ENCODE data around the gene LRRC3B.
A peak's percentile ranks its signal among the peaks of the same experiment; 100 is the strongest.

Gene LRRC3B

DNA sequence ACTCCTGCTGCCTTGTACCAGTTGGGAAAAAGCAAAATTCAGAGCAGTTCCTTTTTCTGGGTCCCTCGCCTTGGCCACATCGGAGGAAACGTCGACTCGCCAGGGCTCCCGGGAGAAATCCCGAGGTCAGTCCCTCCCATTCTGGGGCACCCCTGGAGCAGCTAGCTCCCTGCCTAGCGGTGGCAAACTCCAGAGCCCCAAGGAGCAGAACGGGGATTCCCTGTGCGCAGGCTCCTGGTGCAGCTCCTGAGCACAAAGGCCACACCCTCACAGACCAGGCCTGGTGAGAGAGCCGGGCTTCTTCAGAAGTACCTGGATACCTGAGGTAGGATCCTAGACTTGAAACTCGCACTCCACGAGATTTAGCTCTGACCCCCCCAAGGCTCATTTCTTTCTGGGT lies 2.6 kb downstream of the LRRC3B start:
- peaks cover 44% of the 10 kb centered on the region for H3K4me1 Mint-ChIP-seq
- no peaks in the 10 kb centered on the region for H3K9me3 Mint-ChIP-seq
- no peak for DNase-seq
- H3K27ac Mint-ChIP-seq, result no peak overlapping the region
- H3K36me3 Mint-ChIP-seq (ENCODE audit: low read depth), result no peaks in the 10 kb centered on the region
- no peak overlapping the region for H3K4me3 Mint-ChIP-seq
- TF ChIP-seq, protein P1, sequence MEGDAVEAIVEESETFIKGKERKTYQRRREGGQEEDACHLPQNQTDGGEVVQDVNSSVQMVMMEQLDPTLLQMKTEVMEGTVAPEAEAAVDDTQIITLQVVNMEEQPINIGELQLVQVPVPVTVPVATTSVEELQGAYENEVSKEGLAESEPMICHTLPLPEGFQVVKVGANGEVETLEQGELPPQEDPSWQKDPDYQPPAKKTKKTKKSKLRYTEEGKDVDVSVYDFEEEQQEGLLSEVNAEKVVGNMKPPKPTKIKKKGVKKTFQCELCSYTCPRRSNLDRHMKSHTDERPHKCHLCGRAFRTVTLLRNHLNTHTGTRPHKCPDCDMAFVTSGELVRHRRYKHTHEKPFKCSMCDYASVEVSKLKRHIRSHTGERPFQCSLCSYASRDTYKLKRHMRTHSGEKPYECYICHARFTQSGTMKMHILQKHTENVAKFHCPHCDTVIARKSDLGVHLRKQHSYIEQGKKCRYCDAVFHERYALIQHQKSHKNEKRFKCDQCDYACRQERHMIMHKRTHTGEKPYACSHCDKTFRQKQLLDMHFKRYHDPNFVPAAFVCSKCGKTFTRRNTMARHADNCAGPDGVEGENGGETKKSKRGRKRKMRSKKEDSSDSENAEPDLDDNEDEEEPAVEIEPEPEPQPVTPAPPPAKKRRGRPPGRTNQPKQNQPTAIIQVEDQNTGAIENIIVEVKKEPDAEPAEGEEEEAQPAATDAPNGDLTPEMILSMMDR (IDR thresholded peaks at IDR 0.05), result no peak
- peaks cover 65% of the 10 kb centered on the region for H3K27me3 Mint-ChIP-seq (ENCODE audit: low read depth, poor library complexity)

DNA sequence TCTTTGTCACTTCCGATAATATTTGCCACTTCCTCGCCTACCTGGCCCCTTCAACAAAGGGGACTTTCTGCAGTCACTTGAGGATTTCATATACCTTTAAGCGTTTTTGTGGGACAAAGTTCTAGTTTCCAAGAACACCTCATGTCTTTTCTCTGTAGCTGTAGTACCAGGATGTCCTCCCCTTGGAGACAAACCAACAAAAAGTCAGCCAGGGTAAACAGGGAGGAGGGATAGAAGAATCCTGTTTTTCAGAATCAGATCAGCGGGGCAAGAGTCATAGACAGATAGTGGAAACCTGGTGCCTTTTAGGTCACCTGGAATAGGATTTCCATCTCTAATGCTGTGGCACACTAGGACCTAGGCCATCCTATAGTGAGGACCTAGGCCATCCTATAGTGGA lies 4.5 kb downstream of the LRRC3B start:
- no peak for DNase-seq
- Mint-ChIP-seq H3K36me3 (ENCODE audit: low read depth) (no peaks in the 10 kb centered on the region), H3K27ac (no peak overlapping the region), H3K4me3 (no peak overlapping the region), H3K4me1 (peaks cover 43% of the 10 kb centered on the region), H3K9me3 (no peaks in the 10 kb centered on the region), H3K27me3 (ENCODE audit: low read depth, poor library complexity) (peaks cover 46% of the 10 kb centered on the region)
- TF ChIP-seq, protein P1 (IDR thresholded peaks at IDR 0.05), result no peak

DNA sequence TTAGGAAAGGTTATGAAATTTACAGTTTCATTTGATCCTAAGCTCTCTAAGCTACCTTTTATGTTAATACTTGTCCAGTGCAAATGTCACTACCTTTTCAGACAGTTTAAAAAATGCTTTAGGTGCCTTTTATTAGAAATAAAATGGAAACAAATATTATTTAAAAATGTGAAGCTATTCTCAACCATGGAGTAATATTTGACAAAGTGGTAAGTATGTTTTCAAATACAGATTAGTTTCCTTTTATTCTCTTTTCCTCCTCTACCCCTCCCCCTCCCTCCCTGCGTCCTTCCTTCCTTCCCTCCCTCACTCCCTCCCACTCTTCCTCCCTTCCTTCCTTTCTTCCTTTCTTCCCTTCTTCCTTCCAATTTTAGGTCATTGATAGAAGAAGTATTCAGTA lies 6.3 kb downstream of the LRRC3B start:
- TF ChIP-seq, protein P1 (IDR thresholded peaks at IDR 0.05), result no peak
- Mint-ChIP-seq H3K4me3 (no peak overlapping the region), H3K36me3 (ENCODE audit: low read depth) (no peaks in the 10 kb centered on the region), H3K27me3 (ENCODE audit: low read depth, poor library complexity) (peaks cover 28% of the 10 kb centered on the region), H3K4me1 (peaks cover 28% of the 10 kb centered on the region), H3K27ac (no peak overlapping the region), H3K9me3 (no peaks in the 10 kb centered on the region)
- DNase-seq, result no peak

DNA sequence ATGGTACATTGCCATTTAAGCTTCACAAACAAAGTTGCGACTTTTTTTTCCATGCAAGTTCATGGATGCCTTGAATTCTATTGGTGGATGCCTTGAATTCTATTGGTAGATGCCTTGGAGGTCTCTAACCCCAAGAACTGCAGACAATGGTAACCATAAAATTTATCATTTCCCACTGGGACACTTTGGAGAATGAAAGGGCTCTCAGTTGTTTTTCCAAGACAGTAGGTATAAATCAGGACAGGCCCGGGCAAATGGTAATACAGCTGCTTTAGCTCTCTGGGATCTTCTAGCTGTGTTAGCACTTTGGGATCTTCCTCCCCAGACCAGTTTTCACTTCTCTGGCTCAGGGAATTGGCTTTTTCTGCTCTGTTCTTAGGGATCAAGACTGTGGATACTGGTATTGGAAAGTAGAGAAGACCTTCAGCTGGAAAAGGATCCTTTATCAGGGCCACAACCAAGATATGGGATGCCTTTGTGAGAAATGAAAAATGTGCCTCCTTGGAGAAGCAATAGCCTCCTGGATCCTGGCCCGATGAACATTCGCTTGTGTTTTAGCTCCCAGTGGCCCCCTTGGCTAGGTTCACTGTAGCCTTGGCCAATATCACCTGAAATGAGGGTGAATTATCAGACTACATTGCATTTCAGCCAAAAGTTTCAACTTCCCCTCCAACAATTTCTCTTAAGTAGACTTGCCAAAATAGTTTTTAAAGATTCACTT lies 8.3 kb downstream of the LRRC3B start:
- H3K9me3 Mint-ChIP-seq, result no peaks in the 10 kb centered on the region
- peaks cover 23% of the 10 kb centered on the region for H3K4me1 Mint-ChIP-seq
- no peak overlapping the region for H3K4me3 Mint-ChIP-seq
- no peaks in the 10 kb centered on the region for H3K36me3 Mint-ChIP-seq (ENCODE audit: low read depth)
- DNase-seq, result no peak
- peak overlapping the region; percentile 47 for H3K27ac Mint-ChIP-seq
- peaks cover 14% of the 10 kb centered on the region for H3K27me3 Mint-ChIP-seq (ENCODE audit: low read depth, poor library complexity)
- TF ChIP-seq, protein P1 (IDR thresholded peaks at IDR 0.05), result no peak

DNA sequence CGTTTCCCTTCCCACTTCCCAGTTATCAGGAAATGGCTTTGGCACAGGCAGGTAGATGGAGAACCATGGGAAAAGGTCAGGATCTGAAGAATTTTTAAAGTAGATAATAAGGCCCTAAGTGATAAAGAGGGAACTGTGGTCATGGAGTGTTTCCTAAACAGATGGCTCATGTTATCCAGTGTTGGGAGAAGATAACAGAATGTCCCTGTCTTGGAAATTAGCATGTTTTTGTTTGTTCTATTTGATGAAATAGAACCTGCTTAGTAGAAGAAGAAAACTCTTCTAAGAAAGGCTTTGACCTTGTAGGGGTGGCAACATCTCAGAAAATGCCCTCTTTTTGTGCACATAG lies 8.8 kb downstream of the LRRC3B start:
- Mint-ChIP-seq H3K4me3 (no peak overlapping the region), H3K27ac (no peak overlapping the region), H3K36me3 (ENCODE audit: low read depth) (no peaks in the 10 kb centered on the region), H3K4me1 (peaks cover 23% of the 10 kb centered on the region), H3K27me3 (ENCODE audit: low read depth, poor library complexity) (peaks cover 9% of the 10 kb centered on the region), H3K9me3 (no peaks in the 10 kb centered on the region)
- TF ChIP-seq, protein P1 (IDR thresholded peaks at IDR 0.05), result no peak
- DNase-seq, result no peak

DNA sequence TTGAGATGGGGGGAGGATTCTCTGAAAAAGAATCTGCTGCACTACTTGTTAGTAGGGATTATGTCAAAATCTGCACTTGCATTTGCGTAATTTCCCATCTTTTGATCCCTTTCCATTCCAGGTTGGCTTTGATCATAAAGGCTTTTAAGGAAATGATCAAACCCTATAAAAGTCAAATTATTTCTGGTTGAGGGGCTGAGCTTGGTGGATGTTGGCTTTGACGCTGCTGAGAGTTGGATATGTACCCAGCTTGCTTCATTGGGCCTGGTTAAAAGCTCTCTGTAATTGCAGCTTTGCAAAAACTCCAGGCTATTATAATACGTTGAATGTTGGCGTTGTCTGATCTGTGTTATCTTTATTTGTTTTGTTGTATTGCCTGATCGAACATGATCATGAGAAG lies 12.0 kb downstream of the LRRC3B start:
- Mint-ChIP-seq H3K9me3 (no peaks in the 10 kb centered on the region), H3K36me3 (ENCODE audit: low read depth) (no peaks in the 10 kb centered on the region), H3K27ac (no peak overlapping the region), H3K4me3 (no peak overlapping the region), H3K4me1 (peaks cover 15% of the 10 kb centered on the region), H3K27me3 (ENCODE audit: low read depth, poor library complexity) (peaks cover 9% of the 10 kb centered on the region)
- TF ChIP-seq, protein P1 (IDR thresholded peaks at IDR 0.05), result no peak
- DNase-seq, result no peak

All from nephron progenitor cell (in vitro differentiated cells).